Stimulated activated CD4-positive, alpha-beta T cell treated with anti-CD3 and anti-CD28 coated beads, Interleukin-1b, Interleukin-23, amount 100 ng/mL, for 1 hour (primary cell): ENCODE results near the gene PDE6G.
"Not testable (repeated sequence)": the region's sequence is repeated elsewhere in the genome, so short reads cannot be mapped to it uniquely, and the experiment has no call there.

Experiments used
- DNase-seq, 2 donors: peaks; one replicate each; pipeline ENCODE4 v3.0.0-alpha.2; 2020; ENCODE audit warnings: low read depth in 2 of 2

The PDE6G gene

DNA sequence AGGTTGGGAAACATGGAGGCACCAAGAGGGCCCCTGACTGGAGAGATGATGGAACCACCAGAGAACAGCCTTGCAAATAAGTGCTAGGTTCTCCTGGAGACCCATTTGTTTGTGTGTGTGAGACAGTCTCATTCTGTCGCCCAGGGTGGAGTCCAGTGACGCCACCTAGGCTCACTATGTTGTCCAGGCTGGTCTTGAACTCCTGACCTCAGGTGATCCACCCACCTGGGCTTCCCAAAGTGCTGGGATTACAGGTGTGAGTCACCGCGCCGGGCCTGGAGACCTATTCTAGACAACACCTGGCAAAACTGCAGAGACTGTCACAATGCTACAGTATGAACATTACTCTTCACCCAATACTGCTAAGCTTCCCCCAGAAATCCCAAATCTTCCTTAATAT is 20.9 kb downstream of the PDE6G start:
- no peak for DNase-seq

DNA sequence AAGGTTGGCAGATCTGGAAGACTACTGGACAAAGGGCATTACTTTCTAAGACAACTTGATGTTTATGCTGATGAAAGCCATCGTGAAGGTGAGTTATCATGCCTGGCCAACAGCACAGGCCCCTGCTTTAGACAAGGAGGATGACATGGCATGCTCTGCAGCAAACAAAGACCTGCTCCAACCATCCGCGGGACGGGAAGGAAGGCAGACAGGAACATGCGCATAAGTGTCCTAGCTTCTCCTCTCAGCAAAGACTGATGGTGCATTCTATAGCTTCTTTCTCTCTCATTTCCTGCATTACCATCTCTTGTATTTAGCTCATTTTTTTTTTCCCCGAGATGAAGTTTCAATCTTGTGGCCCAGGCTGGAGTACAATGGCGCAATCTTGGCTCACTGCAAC is 24.9 kb downstream of the PDE6G start:
- no peak for DNase-seq

DNA sequence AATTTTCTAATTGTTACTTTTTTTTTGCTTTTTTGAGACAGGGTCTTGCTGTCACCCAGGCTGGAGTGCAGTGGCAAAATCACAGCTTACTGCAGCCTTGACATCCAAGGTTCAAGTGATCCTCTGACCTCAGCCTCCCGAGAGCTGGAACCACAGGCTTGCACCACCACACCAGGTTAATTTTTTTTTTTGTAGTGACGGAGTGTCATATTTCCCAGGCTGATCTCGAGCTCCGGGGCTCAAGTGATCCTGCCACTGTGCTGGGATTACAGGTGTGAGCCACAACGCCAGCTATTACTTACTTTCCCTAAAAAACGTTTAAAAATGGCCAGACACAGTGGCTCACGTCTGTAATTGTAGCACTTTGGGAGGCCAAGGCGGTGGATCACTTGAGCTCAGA is 26.1 kb downstream of the PDE6G start:
- no peak for DNase-seq

DNA sequence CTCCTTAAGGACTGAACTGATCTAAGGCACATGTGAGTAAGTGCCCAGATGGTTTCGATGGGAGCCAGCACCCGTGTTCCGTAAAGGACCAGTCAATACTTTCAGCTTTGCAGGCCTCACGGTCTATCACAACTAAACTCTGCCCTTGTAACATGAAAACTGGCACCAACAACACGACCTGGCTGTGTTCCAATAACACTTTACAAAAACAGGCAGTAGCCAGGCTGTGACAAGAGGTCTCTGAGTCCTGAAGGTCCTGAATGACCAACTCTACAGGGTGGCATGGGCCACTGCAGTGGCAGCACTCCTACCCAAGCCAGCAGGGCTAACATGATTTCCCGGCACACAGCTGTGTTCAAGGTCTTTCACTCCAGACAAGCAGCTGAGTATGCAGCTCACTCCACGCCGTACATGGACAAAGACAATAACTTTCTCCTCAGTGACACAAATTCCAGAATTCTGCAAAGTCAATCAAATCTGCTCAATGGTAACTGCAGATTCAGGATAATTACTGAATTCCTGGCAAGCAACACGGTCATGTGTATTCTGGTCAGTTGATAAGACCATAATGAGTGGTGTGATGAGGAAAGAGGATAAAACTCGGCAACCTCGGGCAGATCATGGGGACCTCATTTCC is 34.7 kb downstream of the PDE6G start:
- no peak for DNase-seq

DNA sequence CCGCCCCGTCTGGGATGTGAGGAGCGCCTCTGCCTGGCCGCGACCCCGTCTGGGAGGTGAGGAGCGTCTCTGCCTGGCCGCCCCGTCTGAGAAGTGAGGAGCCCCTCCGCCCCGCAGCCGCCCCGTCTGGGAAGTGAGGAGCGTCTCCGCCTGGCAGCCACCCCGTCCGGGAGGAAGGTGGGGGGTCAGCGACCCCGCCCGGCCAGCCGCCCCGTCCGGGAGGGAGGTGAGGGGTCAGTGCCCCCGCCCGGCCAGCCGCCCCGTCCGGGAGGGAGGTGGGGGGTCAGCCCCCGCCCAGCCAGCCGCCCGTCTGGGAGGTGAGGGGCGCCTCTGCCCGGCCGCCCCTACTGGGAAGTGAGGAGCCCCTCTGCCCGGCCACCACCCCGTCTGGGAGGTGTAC is 38.0 kb downstream of the PDE6G start:
- not testable (repeated sequence) for DNase-seq

DNA sequence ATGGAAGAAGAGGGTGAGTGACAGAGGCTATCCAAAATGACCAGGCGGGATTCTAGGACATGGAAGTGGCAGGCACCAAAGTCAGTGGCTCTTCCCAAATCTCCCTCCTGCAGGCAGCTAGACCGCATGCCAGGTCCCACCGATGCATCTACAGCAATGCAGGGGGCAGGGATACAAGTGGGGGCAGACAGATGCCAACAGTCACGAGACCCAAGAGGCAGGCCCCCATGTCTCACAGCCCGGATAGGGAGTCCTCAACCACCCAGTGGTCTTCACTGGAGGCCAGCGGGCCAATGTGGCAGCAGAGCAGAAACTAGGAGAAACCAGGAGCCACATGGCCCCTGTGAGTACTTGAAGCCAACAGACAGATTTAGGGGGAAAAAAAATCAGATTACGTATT is 39.5 kb downstream of the PDE6G start:
- no peak for DNase-seq

DNA sequence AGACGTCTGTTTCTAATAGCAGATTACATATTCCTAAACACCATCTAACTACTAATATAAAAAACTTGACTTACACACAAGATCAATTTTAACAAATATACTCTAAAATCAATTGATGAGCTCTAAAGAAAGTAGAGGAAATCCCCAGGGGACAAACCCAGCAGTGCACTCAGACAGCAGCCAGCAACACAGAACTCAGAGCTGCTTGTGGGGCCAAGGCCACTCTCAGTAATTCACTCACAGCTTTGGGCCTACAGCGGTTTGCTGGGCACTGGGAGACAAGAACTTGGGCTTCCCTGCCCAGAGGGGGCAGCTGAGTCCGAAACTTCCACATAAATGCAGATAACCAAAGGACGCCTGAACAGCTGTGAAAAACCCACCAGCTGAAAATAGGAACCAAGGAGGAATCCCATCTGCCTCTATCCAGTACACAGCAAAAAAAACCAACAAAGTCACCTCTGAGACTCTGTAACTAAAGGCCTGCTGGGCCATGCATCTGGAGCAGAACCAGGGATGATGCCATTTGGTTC is 40.9 kb downstream of the PDE6G start:
- DNase-seq = no peak

DNA sequence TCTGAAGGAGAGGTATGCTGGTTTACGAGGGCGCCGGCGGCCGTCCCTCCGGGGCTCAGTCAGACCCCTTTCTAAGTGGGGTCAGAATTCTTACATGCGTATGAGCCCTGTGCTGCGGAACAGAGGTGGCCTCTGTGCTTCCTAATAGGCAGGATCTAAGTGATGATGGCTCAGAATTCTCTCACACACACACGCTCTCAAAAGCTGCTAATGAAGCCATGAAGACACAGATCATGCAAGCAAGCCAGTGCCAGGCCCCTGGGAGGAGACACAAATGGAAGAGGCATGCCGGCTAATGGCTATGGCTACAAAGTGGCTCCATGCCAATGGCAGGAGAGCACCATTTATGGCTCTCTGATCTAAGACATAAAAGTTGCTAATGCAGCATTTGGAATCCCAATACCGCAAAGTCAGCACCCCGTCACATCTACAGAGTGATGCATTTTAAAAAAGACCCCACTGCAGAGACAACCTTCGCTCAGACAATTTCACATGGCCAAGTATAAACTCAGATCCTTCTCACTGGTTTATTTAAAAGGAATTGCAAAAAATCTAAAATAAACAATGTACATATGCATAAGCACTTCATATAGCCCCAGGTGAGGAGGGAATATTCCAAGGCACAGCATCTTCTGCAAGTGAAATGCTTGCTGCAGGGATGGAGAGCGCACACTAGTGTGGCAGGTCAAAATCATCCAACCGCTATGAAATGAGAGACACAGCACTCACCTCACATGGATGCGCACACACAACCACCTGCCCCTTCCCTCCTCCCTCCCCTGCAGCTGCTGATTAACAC is 44.0 kb downstream of the PDE6G start:
- DNase-seq = no peak

DNA sequence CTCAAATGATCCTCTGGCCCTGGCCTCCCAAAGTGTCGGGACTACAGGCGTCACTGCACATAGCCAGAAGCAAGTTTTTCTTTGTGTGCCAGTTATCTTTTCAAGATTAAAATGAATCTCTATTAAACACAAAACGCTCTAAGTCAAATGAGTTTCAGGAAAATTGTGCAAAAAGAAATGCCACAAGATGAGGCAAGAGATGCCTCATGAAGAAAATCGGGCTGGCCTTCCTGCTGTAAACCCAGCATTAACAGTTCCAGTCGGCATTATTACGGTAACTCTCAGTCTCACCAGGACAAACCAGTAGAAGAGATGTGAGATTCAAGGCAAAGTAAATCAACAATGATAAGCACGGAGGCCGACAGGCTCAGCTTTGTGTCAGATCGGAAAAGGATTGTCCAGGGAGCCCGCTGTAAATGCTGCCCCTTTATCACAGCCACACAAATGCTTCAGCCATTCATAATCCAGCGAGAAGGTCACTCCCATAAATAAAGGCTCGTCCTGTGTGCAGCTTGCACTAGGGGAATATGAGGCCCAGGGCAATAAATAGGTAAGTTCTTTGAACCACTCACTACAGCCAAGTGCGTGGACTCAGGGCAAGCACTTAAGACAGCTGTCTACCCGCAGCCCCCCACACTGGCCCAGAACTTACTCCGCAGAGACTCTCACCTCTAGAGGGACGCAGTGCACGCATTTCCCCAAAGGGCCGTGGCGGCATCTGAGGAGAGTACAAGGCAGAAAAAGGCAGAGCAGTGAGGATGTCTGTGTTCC is 46.6 kb downstream of the PDE6G start:
- no peak for DNase-seq

DNA sequence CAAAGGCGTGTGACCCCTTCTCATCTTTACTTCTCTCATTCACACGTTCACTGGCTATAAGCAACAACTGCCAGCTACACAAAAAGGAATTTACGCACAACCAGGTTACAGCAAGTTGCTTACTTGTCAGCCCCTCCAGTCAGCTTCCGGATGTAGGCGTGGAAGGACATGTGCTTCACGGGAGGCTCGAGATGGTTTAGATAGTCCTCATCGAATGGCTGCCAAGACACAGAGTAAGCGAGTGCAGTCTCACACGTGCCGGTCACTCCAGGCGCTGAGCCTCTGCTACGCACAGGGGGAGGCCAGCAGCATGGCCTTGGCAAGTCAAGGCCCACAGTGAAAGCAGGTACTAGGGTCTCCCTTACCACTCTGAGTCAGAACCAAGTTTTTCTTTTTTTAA is 47.7 kb downstream of the PDE6G start:
- no peak for DNase-seq

DNA sequence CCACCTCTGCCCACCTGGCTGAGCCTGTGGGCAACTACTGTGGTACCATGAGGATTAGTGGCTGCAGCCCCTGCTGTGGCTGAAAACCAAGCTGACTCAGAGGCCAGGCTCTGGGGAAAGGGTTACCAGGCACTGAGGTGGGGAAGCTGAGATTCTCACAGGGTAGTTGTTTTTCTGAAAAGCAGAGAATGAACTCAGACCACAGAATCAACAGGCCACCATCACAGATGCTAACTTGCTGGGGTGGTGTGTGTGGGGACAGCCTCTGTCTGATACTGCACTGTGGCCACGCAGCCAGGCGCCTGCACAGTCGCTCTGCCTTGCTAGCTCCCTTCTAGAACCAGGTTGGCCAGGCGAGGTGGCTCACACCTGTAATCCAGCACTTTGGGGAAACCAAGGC is 48.3 kb downstream of the PDE6G start:
- DNase-seq = no peak

DNA sequence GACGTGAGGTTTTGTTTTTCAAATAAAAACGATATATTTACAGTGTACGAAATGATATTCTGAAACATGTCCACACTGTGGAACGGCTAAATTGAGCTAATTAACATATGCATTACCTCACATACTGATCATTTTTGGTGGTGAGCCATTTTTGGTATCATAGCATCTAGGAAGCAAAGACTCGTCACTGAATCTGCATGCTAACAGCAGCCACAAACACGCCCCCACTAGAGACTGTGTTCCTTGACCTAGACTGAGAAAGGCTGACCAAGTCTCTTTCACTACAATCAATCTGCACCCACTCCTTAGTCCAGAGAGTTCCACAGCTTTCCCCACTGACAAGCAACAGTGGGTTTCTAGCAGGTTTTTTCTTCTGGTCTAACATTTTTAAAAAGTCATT is 48.9 kb downstream of the PDE6G start:
- DNase-seq = no peak

DNA sequence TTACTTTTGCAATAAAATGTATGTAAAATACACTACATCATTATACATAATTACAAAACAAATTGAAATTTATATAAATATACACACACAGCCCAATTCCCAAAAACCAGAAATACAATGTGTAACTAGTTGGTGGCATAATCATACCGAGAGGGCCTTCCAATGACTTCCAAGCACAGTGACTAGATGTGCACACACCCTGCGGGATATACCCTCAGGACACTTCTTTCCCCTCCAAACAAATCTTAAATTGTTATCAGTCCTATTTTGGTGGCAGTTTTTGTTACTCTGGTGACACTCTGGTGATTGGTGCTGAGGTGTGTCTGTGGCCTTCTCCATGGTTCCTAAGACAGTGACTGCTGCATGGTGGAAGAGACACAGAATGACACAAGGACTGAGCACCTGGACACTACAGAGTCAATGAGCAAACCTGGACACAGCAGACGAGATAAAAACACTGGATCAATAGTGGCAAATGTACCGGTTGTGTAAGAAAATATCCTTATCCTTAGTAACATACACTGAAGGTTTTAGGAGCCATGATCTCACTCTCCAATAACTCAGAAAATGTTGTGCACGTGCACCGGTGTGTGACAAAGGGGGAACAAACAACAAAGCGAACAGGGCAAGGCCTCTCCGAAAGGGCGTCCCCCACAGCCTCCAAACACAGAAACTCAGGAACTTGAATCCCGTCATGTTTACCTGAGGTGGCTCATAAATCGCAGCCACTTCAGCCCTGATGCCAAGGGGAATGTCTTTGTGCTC is 52.3 kb downstream of the PDE6G start:
- DNase-seq = no peak

DNA sequence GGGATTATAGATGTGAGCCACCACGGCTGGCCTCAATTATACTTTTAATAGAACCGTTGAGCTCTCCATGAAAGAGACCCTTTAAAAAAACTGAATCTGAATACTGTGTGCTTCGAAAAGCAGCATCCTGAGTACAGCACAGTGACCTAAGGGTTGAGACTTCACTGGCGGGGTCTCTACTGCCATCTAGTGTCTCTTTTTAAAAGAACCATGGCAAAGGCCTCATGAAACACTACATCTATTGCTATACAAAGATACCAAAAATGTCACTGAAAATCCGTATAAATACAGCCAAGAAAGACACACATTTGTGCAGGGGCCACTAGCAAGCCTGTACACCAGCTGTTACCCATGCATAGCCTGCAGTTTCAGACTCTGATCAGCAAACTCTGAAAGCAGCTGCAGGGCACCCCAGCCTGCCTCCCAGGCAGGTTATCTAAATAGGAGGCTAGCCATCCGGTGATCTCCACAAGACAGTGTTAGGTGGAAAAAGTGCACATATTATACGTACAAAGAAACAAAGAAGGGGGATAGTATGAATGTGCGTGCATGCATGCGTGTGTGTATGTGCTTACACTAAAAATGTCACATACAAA is 54.7 kb downstream of the PDE6G start:
- DNase-seq = no peak
